A673 (cell line): ENCODE results near the gene MYH15.

Experiments
- CTCF ChIP-seq: fragments of 300-800, 200-600 bp; sonication (generic); conservative IDR thresholded peaks from 2 replicates; pipeline ENCODE4 v1.5.1; 2017; ENCODE audit warnings: low read depth, mild to moderate bottlenecking, antibody characterized with exemption, low read length, moderate library complexity, mixed read lengths
- EZH2 ChIP-seq: fragments of 200-600 bp; sonication (generic); IDR thresholded peaks from 2 replicates; pipeline ENCODE4 v1.6.1; 2017; ENCODE audit warnings: borderline replicate concordance, low read depth, mild to moderate bottlenecking, mixed read lengths, antibody characterized with exemption, low read length; ENCODE audit not compliant: poor library complexity, severe bottlenecking

- TF ChIP-seq CTCF (no peak), EZH2 (no peak)
Measured at GRCh38 chr3:108387063-108387462, 123.3 kb downstream of the MYH15 start.
